Activated CD8-positive, alpha-beta memory T cell treated with anti-CD3 and anti-CD28 coated beads, Interleukin-2, amount 50 U/mL, for 1 hour (primary cell): ENCODE measurements around the gene TUBA8.

Source experiments
- DNase-seq: peaks from one replicate; pipeline ENCODE4 v3.0.0-alpha.2; 2020; ENCODE audit errors: extremely low read depth

The TUBA8 gene

DNA sequence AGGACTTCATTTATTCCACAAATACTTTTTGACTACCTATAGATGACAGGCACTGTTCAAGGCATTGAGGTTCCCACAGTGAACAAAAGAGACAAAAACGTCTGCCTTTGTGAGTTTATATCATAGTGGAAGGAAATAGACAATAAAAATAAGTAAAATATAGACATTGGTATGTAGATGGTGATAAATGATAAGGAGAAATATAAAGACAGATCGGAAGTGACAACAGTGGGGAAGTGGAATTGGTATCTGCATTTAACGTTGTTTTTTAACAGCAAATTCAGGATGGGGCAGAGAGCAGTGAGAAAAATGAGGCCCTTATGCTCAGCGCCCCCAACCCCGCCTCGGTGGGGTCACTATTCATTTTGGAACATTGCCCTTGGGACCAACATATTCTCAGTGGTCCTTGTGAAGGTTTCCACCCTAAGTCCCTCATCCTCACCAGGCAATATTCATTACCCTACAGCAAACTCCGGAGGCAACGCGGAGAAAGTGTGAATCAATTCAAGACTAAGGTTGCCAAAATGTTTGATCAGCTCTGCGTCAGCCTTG is 33.4 kb upstream of the TUBA8 start:
- DNase-seq = no peak

DNA sequence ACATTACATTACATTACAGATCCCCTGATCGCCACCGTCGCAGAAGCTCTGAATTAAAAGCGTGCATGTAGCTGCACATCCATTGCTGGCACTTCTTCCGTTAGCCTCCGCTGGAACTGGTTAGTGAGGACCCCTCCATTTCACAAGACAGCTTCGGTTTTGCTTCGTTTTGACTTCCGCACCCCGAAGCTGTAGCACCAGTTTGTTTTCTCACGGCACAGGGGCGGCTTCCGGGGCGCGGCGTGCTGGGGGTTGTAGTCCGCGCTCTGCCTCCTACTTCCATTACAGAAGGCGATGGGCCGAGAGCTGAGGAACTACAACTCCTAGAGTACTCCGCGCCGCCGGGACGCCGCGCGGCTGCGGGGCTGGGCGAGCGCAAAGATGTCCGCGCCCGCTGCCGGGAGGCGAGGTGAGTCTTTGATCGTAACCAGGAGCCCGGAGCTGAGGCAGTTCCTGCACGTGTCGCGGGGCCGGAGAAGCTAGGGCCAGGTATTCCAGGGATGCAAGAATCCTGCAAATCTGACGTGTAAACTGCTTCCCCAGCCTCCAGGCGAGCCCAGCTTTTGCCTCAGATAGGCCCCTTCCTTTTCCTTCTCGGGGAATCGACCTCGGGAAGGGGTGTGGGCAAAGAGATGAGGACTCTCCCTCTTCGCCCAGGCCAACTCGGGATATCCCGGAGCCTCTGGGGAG is 32.8 kb upstream of the TUBA8 start, which contains the start of gene PEX26:
TSS of gene PEX26 (plus strand) at position 352 of the 690 bp plus-strand sequence. CDS start 387 bp downstream, outside the sequence.
- DNase-seq = peak; percentile 80

DNA sequence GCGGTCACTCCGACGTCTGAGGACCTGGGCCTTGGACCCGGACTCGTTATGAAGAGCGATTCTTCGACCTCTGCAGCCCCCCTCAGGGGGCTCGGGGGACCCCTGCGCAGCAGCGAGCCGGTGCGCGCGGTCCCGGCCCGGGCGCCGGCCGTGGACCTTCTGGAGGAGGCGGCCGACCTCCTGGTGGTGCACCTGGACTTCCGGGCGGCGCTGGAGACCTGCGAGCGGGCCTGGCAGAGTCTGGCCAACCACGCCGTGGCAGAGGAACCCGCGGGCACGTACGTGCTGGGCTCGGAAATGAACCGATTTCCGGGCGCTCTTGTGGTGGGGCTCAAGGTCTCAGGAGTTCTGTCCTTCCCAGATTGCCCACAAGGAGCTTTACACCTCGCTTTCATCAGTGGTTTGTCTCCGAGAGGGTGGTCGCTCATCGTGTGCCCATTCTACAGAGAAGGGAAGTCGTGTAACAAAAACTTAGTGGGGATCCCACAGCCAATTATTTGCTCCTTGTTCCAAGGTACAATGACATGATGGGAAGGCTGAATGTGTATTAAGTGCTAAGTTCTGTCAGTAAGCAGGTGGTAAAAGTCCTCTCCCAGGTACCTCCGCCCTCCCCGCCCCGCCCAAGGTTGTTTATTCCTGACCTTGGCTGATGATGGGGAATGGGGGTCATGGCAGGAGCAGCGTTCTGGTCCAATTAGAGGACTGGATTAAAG is 32.1 kb upstream of the TUBA8 start:
- DNase-seq = no peak

DNA sequence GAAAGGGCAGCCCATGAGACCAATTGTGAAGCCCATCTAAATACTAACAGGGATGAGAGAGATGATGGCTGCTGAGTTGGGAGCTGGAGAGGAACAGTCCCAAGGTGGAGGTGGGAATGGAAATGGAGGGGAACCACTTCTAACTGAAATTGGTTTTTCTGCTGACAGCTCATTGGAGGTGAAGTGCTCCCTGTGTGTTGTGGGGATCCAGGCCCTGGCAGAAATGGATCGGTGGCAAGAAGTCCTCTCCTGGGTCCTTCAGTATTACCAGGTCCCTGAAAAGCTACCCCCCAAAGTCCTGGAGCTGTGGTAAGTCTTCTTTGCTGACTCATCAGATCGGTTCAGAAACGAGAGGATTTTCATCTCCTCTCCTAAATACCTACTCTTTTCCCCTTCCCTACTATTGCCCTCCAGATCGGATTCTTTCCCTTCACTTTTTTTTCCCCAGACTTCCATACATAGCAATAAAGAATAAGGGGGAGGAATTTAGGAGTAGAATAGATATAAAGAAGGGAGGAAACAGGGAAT is 30.8 kb upstream of the TUBA8 start:
- no peak for DNase-seq

DNA sequence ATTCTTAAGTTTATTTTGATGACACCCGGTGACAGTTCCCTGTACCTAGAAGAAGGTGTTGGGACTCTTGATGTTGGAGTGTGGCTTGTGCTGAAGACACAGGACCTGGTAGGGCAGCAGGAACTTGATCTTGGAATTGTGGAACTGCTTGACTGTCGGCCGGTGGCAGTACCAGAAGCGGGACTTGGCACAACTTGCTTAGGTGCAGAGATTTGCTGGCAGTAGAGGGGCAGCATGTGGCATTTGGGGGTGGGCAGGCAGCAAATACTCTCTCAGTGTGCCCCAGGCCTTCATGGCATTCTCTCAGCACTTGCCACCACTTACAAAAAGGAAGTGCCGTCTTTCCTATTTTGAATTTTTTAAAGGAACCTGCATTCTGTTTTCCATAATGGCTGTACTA is 29.2 kb upstream of the TUBA8 start:
- no peak for DNase-seq

DNA sequence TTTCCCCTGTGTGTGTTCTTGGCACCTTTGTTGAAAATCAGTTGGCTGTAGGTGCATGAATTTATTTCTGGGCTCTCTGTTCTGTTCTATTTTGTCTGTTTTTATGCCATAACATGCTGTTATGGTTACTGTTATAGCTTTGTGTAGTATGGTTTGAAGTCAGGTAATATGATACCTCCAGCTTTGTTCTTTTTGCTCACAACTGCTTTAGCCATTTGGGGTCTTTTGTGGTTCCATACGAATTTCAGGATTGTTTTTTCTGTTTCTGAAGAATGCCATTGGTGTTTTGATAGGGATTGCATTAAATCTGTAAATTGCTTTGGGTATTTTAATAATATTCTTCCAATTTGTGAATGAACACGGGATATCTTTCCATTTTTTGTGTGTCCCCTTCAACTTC is 28.1 kb upstream of the TUBA8 start:
- no peak for DNase-seq

DNA sequence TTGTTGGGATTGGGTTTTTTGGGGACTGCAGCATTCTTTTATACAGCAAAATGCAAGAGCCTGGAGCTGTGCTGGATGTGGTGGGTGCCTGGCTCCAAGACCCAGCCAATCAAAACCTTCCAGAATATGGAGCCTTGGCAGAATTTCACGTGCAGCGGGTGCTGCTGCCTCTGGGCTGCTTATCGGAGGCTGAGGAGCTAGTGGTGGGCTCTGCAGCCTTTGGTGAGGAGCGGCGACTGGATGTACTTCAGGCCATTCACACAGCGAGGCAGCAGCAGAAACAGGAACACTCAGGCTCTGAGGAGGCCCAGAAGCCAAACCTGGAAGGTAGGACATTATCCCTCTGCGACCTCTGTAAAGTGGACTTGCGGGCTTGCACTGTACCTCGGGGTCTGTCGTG is 27.2 kb upstream of the TUBA8 start:
- no peak for DNase-seq

DNA sequence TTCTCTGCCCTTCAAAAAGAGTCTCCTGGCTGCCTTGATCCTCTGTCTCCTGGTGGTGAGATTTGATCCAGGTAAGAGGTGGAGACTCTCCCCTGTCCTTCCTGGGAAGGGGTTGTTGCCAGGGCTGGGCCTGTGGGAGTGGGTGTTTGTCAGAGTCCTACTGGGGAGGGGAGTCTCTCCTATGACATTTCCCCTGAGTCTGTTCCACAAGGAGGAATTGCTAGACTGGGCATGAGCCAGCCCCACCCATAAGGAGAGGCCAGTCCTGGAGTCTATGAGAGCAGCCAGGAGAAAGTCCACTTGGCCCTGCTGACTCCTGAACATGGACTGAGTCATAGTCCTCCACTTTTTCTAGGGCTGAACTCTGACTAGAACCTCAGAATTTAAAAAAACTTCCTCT is 25.4 kb upstream of the TUBA8 start:
- no peak for DNase-seq

DNA sequence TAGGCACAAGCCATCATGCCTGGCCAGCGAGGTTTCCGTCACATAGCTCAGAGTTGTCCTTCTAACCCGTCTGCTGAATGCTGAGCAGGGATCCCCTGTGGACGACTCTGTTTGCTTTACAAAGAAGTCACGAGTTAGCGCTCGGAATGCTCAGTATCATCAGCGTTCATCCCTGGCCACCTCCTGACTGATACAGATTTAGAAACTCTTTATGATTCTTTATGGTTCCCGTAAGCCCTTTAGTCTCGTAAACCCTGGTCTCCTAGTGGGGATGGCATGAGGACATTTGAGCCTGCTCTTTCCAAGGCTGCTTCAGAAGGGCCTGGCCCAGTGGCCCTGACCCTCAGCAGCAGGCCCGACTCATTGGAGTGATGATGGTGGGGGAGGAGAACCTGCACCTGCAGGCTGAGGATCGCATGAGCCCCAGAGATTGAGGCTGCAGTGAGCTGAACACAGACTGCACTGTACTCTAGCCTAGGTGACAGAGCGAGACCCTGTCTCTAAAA is 23.2 kb upstream of the TUBA8 start:
- DNase-seq = no peak

DNA sequence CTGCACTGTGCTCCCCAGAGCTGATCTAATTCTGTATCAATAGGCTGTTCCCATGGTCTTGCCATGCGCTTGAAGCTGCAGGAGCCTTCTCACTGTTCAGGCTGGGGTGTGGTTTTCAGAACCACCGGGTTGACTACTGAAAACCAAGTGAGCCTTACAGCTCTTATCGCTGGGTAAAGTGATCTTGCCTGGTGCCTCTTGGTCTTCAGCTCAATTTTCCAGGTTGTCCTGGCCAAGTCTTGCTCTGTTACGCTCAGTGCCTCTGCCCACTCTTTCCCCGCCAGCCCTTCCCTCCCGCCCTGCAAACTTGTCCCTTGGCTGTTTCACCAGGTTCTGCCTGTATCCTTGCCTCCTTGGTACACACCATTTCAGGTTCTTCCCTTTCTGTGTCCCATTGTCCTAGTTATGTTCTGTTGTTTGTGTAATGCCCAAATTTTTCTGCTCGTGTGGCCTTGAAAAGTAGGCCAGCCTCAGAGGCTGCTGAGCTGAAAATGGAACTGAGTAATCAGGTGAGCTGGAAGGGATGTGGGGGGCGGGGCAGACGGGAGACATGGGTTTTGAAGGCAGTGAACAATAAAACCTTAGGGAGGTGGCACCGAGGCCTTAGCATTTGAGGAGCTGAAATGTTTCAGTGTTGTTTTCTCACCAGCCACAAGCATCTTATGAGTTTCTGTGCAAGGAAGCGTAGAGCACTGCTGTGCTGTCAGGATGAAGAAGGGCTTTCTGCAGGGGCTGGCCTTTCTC is 21.6 kb upstream of the TUBA8 start:
- DNase-seq = no peak

DNA sequence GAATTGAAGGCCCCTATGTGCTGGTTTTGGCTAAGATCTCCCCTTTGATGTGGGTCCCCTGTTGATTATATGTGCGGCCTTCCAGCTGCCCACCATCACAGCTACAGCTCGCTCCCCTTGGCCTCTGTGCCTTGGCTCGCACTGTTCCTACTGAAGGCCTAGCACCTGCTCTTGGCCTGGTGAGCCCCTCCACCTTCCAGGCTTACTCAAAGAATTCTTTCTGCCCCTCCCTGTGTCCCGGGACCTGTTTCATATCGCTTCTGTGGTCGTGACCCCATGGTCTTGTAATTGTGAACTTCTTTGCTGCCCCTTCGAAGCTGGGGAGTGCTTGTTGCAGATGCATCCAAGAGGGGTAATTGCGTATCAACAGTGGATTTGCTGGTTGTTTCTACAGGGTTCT is 20.3 kb upstream of the TUBA8 start:
- no peak for DNase-seq

DNA sequence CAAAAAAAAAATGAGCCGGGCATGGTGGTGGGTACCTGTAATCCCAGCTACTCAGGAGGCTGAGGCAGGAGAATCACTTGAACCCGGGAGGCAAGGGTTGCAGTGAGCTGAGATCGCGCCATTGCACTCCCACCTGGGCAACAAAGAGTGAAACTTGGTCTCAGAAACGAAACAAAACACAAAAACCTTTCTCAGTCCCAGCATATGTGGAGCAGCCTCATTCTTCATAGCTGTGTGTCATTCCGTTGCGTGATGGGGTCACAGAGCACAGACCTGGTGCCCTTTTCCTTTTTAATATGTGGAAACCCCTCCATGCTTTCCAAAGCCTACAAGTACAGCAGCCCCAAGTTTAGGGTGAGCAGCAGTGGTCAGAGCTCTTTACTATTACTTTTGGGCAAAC is 19.1 kb upstream of the TUBA8 start:
- no peak for DNase-seq

DNA sequence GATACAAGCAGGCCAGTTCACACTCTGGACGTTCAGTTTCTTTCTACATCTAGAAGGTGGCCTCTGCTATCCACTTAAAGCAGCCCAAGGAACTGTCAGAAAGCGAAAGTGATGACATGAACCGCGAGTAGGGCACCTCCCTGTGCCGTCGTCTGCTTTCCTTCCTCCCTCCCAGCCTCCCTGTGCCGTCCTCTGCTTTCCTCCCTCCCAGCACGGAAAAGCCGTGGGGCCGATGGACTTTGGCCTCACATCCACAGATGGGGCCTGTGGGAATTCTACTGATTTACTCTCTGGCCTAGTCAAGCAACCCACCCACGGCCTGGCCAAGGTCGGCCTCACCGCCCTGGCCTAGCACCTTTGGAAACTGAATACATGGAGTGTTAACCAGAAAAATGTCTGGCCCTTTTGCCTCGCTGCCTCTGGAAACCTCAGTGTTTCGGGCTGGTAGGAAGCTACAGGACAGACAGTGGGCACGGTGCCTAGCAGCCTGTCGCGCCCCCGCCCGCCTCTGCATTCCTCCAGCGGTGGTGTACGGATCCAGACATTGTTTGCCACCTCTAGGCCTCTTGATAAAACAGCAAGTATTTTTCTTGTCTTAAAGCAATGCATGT is 18.6 kb upstream of the TUBA8 start:
- no peak for DNase-seq

DNA sequence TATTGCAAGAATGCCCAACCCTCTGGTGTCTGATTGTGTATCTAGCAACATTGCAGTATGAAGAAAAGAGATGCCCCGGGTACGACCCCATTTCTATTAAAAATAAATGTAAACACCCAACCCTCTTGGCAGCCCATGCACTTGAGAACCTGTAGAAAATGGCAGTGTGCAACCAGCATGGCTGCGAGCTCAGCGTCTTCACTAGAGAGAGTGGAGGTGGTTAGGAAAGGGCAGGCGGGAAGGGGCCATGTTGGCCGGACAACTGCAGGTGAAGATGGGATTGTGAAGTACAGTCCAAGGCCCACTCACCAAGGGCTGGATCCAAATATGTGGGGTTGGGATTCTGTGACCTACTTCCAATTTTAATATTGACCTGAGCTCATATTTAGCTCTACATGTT is 16.9 kb upstream of the TUBA8 start:
- no peak for DNase-seq

DNA sequence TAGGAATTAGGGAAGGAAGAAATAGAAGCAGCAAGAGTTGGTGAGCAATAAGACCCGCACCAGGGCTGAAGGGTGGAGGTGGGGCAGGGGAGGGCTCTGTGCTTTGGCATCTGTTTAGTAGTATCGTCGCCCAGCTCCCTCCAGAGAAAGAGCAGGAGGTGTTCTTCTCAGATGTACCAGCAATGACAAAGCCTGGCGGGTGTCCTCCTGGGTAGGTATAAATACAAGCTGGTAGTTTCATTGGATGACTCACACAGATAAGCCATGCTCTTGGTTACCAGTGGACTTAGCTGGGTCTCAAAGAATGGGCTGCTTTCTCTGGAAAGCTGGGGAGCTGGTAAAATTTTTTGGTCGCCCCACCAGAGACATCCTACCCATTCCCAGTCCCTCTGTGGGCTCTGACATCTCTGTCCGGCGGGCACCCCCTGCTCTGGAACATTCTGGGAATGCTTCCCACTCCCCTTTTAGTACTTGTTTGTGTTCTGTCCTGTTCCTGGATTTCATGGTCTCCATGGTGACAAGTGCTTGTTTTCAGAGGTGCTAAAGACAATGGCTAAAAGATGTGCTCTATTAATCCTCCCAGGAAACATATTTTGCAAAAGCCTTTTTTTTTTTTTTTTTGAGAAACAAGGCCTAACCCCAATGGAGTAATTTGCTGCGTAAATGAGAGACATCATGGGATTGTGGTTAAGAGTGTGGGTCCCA is 15.4 kb upstream of the TUBA8 start:
- DNase-seq = no peak

DNA sequence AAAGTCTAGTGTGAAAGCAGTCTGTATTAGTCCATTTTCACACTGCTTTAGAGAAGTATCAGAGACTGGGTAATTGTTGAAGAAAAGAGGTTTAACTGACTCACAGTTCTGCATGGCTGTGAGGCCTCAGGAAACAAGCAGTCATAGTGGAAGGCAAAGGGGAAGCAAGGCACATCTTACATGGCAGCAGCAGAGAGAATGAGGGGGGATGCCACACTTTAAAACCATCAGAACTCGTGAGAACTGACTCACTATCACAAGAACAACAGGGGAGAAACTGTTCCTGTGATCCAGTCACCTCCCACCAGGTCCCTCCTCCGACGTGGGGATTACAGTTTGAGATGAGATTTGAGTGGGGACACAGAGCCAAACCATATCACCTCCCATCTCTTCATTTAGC is 13.8 kb upstream of the TUBA8 start:
- DNase-seq = no peak

DNA sequence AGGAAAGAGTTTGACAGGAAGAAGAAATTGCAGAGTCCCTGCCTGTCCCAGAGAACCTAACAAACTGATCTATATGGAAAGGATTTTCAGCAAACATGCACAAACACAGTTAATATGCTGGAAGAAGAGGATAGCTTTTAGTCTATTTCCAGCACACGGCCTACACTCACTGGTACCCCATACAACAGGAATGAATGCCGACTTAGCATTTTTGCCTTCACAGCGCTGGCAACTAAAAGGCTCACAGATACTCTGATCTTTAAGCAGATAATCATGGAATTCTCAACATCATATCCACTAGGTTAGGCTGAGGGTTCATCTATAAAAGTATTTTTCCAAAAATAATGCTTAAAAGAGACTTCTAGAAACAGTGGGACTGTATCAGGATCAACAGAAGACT is 9.8 kb upstream of the TUBA8 start:
- no peak for DNase-seq

DNA sequence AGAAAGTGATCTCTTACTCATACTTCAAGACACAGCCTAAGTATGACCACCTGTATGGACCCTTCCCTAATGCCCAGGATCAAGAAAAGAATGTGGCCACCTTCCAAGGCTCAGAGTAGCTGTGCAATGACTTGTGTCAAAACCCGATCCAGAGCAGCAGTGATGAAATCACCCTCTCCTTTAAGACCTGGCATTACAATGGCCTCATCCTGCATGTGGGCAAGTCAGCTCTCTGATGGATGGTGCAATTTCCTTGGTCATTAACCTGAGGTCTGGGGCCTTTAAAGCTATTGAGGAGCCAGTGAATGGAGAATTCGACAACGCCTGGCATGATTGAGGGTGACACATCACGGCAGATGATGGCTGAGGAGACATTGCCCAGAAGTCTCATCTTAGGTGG is 9.1 kb upstream of the TUBA8 start:
- no peak for DNase-seq

DNA sequence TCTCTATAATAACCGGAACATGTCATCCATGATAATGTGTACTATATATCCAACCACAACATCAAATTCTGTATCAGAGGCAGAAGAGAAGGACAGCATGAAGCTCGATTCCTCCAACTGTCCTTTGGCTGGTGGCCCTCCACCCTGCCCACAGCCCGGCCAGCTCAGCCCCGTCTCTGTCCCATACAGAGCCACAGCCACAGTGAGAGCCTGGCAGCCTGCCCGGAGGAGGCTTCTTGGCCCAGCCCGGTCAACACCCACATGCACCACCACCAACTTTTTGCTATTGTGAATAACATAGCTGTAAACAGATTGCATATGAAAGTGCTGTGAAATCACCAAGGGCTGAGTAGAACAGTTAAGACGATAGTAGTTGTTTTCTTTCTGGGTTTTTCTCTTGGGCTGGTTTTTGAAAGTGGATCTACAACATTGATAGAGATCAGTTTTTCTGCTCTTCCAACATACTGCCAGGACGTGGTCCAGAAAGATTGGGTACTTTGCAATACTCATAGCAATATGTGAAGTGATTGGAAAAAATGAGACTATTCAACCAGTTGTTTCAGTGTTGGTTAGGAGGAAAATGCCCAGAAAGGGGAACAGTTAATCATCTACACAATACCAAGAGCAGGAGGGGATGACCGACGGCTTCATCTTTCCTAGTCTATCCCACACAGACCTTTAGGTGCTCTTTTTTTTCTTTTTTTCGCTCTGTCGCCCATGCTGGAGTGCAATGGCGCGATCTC is 6.9 kb upstream of the TUBA8 start:
- DNase-seq = no peak

DNA sequence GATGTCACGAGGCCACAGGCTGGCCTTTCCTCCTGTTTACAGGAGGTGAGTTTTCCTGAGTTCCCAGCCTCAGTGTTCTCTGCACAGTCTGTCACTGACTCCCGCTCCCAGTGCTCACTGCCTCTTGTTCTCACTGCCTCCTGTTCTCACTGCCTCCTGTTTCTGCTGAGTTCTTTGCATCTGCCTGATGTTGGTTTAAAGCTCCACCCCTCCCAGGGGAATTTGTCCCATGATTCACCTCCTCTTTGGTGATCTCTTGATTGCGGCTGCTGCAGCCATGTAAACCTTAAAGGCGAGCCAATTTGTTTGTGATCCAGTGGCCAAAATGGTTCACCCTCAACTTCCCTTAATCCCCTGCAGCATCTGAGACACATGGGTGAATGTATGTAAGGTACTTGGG is 6.0 kb upstream of the TUBA8 start:
- DNase-seq = no peak
